GM21515 (cell line): ENCODE results near the gene MGAM2.
"Not testable (repeated sequence)": the region's sequence is repeated elsewhere in the genome, so short reads cannot be mapped to it uniquely, and the experiment has no call there.

Source experiments
- ATAC-seq: cut with Tn5 transposase; IDR thresholded peaks from one replicate; pipeline ENCODE4 v1.9.1; 2021; ENCODE audit not compliant: unreplicated experiment

Gene MGAM2

DNA sequence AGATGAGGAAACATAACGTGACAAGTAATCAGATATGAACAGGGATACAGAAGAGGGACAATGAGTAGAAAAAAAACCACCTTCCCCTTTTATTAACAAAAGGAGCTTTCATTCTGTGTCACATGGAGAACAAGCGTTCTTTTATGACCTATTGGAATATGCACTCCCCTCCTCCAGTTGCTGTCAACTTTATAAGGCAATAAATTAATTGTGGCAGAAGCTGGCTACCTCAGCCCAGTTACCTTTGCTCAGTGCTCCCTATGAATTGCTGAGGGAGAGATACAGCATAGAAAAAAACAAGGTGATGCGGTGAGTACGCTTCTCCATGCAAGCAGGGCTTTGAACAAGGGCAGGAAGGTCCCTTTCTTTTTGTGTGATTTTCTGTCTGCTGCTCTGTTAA is at the start of gene MGAM2:
Gene MGAM2 (plus strand): TSS at position 220 of the 400 bp plus-strand sequence. CDS start 5,156 bp downstream, outside the sequence.
- ATAC-seq = no peak

DNA sequence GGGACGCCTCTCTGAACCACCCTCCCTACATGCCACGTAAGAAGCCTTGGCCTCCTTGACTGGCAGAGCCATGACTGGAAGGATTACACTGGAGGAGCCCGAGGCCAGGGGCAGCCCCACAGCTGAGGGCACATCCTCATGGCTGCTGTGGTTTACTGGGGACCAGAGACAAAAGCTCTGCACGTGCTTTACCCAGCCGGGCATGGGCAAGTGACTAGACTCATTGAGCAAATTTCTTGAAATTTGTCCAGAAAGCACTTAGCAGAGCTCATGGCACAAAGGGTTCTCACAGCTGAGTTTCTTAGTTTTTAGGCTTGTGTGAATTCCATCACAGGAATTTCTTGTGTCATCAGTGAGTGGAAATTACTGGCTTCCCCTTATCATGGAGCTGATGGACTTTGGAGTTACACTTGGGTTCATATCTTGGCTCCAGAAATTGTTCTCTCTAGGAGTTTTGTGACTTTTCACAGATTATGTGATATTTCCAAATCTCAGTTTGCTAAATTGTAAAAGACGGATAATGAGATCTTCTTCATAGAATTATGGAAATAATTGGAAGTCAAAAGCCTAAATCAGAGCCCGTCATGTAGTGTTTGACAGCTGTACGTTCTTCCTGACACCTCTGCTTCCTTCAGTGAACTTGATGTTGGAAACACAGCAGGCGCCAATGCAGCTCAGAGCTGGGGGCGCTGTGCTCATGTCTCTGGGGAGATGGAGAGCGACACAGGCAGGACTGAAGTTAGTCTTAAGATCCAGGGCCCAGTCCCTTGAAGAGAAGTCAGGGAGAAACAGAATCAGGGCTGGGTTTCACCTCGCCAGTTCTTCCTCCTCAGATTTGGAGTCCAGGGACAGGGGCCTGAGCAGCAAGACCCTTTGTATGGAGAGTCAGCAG is 47.7 kb upstream of the MGAM2 start:
- no peak for ATAC-seq

DNA sequence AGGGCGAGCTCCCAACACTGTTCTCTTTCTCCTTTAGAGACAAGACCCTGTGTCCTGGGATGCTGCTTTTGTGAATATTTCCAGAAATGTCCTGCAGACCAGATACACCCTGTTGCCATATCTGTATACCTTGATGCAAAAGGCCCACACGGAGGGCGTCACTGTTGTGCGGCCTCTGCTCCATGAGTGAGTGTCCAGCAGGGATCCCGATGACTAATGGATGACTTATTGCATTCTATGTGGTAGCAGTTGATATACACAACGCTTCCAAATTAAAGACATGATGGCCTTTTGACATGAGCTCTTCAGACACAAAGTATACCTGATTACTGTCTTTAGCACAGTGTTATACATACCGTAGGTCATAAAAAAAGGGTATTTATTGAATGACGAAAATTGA is 45.0 kb upstream of the MGAM2 start:
- ATAC-seq = no peak

DNA sequence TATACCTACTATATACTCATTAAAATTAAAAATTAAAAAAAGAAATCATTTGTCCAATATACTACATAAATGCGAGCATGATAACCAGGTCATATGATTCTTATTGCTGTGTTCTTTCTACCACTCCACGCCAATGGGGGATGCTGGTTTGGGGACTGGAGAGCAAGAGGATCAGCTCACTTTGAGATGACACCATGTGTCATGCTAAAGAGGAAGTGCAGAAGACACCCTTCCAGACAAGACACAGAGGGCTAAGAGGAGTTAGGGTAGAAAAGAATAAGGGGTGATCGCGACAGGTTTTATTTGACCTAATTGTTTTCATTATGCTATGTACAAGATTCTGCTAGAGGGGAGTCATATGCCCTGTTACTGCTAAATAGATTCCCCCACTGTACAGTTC is 33.8 kb upstream of the MGAM2 start:
- ATAC-seq = no peak

DNA sequence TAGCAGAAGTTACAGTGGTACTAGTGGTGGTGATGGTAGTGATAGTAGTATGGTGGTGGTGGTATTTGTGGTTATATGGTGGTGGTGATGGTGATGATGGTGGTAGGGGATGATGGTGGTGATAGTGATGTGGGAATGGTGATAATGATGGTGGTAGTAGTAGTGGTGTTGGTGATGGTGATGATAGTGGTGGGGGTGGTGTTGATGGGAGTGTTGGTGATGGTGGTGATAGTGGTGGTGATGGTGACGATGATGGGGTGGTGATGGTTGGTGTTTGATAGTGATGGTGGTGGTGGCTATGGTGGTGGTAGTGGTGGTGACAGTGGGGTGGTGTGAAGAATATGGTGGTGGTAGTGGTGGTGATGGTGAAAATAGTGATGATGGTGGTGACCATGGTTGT is 27.9 kb upstream of the MGAM2 start:
- ATAC-seq = no peak

DNA sequence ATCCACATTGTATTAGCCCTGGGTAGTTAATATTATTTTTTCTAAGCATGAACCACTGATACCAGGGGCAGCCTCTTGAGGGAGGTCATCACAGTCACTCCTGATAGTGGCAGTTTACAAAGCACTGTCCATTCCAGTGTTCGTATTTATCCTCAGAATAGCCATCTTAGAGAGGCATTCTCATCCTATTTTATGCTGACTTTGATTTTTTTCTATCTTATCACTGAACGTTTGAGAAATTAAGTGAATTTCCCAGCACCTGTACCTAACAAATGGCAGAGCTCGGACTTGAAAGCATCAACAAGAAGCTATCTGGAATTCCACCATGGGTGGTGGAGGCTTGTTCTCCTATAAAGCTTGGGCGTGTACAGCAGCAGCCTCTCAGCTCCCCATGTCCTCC is 26.1 kb upstream of the MGAM2 start:
- no peak for ATAC-seq

DNA sequence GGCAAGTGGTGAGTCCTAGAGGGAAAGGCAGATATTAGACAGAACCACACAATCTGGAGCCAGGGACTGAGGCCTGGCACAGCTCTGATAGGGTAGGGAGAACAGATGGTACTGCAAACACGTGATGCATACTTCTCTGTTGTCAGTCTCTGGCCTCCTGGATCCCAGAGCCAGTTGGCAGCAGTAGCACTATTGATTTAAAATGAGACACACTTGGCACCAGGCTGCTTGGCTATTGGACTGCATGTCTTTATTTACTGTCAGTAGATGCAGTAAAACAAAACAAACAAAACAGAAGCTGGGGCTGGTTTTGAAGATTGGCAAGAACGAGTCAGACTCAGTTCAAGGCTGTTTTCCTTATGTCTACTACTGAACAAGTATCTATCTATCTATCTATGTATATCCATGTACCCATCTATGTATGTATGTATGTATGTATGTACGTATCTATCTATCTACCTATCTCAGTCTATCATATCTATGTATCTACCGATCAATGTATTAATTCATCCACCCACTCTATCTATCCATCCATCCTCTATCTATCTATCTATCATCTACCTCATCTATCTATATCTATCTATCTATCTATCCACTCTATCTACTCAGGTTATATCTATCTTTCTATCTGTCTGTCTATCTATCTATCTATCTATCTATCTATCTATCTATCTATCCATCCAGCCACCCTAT is 23.4 kb upstream of the MGAM2 start:
- ATAC-seq = no peak

DNA sequence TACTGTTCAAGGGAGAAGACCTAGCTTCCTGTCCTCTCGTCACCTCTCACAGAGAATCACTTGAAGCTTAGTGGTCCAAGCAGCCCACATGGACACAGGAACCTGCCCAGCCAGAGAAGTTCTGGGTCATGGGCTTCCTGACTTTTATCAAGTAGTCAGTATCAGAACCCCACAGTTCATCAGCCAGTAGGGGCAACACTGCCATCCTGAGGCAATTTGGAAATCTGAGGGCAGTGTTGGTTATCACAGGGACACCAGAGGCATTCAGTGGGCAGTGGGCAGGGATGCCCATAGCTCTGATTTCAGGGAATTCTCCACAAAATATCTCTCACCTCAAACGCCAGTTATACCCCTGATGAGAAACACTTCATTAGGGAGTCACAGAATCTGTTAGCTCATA is 22.5 kb upstream of the MGAM2 start:
- no peak for ATAC-seq

DNA sequence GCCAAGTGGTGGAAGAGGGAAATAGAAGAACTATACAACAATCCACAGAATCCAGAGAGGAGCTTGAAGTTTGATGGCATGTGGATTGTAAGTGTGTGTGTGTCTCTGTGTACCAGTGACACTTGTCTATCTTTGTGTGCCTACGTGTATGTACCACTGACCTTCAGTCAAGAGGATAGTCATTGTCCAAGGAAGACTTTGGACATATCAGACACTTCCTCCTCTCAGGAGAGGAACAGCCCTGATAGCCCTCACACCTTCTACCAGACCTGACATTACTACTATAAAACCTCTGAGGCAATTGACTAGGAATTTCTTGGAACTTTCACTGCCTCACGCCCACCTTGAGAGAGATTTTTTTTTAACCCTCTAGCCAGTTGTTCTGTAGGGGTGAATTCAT is 19.6 kb upstream of the MGAM2 start:
- ATAC-seq = no peak

DNA sequence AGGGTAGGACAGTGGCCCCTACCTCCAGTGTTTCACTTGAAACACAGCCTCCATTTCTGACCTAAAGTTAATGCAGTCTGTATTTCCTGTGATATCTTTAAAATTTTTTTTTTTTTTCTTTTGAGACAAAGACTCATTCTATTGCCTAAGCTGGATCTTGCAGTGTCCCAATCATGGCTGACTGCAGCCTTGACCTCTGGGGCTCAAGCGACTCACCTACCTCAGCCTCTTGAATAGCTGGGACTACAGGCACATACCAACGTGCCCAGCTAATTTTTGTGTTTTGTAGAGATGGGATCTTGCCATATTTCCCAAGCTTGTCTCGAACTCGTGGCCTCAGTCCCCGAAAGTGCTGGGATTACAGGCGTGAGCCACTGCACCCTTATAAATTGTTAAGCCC is 16.7 kb upstream of the MGAM2 start:
- ATAC-seq = no peak

DNA sequence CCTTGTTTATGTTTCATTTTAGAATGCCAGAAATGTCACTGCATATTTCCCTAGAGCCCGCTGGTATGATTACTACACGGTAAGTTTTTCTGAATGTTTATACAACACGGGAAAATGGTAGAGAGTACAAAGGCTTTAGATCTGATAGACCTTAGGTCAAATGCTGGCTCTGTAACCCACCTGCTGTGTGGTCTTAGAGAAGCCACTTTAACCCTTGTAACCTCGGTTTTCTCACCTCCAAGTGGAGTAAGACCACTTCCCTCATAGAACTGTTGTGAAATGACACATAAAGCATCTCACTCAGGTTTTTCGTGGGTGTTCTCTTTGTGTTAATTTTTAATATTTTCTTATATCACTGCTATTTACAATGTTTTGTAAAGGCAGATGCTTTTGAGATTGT is 13.9 kb upstream of the MGAM2 start:
- no peak for ATAC-seq

DNA sequence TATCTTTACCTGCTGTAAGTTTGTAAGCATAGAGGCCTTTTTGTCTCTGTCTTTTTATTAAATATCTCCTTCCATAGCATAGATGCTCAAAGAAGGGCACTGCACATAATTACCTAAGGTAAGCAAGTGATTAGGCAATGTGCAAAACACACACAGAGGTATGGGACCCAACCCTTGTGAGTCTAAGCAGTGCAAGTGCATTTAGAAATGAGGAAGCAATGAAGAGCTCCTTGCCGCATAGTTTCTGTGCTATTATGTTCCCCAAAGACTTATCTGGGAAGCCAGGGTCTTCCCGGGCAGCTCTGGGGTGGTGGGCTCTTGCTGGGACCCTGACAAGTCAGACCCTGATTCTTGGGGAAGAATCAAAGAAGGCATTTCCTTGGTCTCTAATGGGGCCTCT is 13.5 kb upstream of the MGAM2 start:
- ATAC-seq = no peak

DNA sequence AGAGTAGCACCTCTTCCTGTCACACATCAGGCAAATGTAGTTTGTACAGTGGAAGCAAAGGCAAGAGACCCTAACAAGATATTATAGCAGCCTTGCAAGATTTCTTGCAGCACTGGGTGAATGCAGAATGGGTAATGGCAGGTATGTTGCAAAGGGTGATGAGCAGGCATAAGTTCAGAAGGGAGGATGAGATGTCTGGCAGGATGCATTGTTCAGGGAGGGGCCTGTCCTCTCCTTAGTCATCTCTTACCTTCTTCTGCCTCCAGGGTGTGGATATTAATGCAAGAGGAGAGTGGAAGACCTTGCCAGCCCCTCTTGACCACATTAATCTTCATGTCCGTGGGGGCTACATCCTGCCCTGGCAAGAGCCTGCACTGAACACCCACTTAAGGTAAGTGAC is 12.2 kb upstream of the MGAM2 start:
- ATAC-seq = not testable (repeated sequence)

DNA sequence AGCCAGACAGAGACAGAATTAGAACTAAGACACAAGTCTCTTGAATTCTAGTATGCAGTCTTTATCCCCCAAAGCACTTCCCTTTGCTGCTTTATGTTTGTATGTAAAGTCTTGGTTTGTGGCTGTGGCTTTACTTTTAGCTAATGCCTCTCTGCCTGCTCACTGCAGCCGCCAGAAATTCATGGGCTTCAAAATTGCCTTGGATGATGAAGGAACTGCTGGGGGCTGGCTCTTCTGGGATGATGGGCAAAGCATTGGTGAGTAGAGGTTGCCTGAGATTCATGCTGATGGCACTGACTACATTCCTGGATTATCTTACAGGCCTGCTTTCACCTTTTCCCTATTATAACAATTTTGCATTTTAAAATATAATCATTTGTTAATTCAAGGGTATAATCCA is 10.9 kb upstream of the MGAM2 start:
- ATAC-seq = no peak

DNA sequence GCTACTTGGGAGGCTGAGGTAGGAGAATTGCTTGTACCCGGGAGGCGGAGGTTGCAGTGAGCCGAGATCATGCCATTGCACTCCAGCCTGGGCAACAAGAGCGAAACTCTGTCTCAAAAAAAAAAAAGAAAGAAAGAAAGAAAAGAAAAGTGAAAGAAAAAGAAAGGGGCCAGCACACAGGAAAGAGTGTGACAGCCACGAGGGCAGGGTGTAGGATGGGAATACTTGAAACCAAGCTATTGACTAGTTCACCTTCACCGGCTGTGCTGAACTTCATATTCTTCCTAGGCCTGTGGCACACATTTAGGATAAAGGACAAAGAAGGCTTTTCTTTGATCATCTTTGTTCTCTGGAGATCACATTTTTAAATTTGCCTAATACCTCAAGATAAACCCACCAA is 9.7 kb upstream of the MGAM2 start:
- ATAC-seq = not testable (repeated sequence)

DNA sequence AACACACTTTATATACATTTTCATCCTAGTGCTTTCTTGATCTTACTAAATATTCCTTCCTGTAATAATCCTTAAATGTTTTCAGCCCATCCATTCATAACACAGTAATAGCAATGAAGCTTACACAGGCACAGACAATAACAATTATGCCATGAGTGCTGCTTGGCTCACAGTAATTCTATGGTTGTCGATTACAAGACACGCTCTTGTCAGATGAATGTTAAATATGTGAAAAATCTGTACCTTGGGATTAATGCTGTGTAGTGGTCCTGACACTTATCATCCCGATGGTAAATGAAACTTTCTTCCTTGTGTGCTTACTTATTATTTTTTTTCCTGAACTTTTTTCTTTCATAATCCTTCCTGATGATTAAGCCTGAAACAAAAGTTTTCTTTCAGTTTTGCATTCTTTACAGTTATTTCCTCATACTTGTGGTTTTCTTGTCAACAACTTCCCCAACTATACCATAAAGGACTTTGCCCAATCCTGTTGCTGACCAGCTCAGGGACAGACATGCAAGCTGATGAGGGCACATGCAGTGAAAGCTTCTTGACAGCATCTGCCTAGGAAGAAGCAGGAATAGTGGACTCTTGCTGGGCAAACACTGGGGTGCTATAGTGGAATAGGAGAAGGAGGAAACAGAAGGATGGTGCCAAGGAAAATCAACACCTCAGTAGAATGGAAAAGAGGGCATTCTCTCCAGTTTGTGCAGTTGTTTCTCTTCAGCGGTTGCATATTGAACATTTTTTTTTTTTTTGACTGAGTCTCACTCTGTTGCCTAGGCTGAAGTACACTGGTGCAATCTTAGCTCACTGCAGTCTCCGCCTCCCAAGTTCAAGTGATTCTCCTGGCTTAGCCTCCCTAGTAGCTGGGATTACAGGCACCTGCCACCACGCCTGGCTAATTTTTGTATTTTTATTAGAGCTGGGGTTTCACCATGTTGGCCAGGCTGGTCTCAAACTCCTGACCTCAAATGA is 6.7 kb upstream of the MGAM2 start:
- ATAC-seq = no peak

DNA sequence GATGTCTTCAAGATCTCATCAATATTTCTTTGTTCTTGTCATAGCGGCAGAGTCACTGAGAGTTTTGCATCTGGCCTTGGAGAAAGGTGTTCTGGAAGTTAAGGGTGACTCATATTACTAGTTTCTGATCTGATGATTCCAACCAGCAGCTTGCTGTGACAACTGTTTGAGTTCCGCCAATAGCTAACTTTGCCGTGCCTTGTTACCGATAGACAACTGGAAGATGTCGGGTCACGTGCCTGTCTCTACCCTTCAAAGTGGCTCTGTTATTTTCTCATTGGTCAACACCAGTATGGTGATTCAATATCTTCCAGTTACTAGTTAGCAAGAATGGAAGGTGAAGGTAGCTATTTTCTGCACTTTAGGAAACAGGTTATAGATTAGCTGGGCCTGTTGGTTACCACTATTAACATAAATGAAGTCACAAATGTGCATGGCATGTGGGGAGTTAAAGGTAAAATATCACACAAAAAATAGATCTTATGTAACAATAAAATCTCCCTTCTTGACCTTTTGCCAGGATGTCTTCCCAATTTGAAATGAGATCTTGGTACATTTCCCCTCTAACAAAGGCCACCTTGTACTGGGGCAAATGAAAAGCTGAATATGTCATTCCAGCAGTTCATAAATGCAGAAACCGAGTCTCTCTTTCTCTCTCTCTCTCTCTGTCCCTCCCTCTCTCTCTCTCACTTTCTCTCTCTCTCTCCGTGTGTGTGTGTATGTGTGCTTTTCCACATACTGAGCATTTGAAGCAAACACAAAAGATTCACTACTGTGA is 2.6 kb upstream of the MGAM2 start:
- ATAC-seq = no peak

DNA sequence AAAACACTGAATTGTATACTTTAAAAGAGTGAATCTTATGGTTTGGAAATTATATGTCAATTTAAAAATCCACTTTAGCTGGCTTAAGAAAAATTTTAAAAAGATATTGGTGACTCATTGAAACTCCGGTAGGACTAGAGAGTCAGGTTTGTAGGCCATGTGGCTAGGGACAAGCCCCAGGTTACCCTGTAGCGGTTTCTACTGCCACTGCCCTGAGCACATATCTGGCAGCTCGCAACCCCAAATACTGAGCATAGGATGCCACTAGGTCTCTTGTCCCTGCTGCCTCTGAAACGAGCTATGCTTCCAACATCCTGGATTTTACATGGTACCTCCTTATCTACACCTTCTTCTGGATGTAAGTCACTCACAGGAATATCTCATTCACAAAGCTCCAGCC is 1.4 kb upstream of the MGAM2 start:
- ATAC-seq = no peak

DNA sequence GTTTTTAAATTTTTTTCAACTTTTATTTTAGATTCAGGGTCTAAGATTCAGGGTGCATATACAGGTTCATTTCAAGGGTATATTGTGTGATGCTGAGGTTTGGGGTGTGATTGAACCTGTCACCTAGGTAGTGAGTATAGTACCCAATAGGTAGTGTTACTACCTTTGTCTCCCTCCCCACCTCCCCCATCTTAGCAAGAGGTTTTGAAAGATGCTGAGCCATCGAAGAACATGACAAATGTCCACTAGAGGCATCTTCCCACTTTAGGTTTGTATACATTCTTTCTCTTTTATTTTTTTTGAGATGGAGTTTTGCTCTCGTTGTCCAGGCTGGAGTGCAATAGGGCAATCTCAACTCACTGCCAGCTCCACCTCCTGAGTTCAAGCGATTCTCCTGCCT is 880 bp upstream of the MGAM2 start:
- no peak for ATAC-seq

DNA sequence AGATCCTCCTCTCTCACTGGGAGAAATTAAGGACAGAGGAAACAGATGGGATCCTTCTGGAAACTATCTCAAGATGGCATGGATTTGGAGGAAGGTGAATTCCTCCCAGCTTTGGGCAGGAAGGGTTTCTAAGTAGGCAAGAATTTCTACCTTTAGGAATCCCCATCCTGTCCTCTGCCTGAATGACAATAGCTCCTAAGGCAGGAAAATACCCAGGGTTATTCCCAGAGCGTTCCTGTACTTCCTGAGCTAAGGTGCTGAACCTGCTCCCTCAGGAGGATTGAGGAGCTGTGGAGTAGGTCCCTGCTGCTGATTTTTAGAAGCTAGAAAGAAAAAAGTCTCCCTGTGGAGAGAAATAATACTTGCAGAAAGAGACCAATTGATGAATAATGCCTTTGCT is 568 bp downstream of the MGAM2 start:
- ATAC-seq = no peak

DNA sequence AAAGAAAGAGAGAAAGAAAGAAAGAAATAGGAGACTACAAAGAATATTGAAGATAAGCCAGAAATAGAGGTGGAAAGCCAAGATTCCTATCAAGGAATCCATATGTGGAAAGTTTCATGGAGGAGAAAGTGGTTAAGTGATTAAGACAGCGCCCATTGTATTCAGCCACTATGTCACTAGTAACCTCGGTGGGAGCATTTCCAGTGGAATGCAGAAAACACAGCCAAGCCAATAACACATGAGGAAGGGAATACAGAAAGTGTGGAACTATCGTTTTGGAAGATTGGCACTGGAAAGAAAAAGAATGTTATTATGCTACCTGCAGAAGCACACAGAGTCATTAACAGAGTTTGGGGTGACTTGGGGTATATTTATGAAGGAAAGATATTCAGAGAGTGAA is 2.7 kb downstream of the MGAM2 start:
- no peak for ATAC-seq
